K562 (cell line): ENCODE results near the gene RGS3. TPM values are rescaled to one million over a fixed set of nuclear protein-coding genes. Genes with fewer than 3 reads are reported as not detected.

Source experiments
- ATAC-seq: fragments of 200-7000 bp; cut with Tn5 transposase; 3 replicates; pipeline ENCODE4 v1.9.1; 2020; ENCODE audit warnings: moderate library complexity
- BruUV-seq: library from RNA; stranded (reverse); fragments of 400-500 nt; replicated peaks from 2 replicates; lab custom pipeline; 2021; lab: Mats Ljungman, UMichigan
- CTCF ChIA-PET: fragments of 300-600 bp; formaldehyde crosslinking; extraction: SDS; loops from one replicate; lab custom pipeline; 2021; ENCODE audit warnings: low intra/inter-chr PET ratio; lab: Yijun Ruan, JAX
- POLR2A ChIA-PET: fragments of 300-600, 350-650 bp; sonication (Branson Sonifier 250); formaldehyde crosslinking; extraction: SDS; loops from one replicate; lab custom pipeline; 2021; ENCODE audit warnings: antibody characterized with exemption, inconsistent platforms; lab: Yijun Ruan, JAX
- DNase-seq, 4 experiments: peaks; one replicate each; pipeline versions ENCODE4 v3.0.0 to v3.0.0-alpha.2; 2011 to 2018; ENCODE audit warnings: low spot score in 3 of 4, mixed read lengths in 3 of 4; ENCODE audit errors: extremely low read depth in 1 of 4
- FAIRE-seq: peaks from 2 replicates; lab custom pipeline; 2011; peaks lifted over from hg19 to GRCh38; lab: Jason Lieb, UNC
- H2AFZ ChIP-seq: 2 replicates; pipeline ENCODE4 v1.6.0; 2011; ENCODE audit warnings: low read depth, low read length, control low read depth, inconsistent platforms
- H3K27ac ChIP-seq: fragments of 200-600 bp; 3 replicates; pipeline ENCODE4 v1.8.0; 2011; ENCODE audit warnings: low read depth, mild to moderate bottlenecking, control low read depth, inconsistent platforms, low read length, moderate library complexity, mixed read lengths; ENCODE audit errors: extremely low read depth
- H3K27me3 ChIP-seq, 2 experiments: fragments of 300-600 bp in 1 of 2; 2 replicates in 1 of 2; 3 replicates in 1 of 2; pipeline versions ENCODE4 v1.6.0 to v1.8.0; 2011; ENCODE audit warnings: inconsistent platforms in 2 of 2, low read length in 2 of 2, mild to moderate bottlenecking in 1 of 2, mixed read lengths in 1 of 2, moderate library complexity in 1 of 2; ENCODE audit not compliant: control insufficient read depth in 2 of 2, insufficient read depth in 2 of 2
- H3K36me3 ChIP-seq: fragments of 300-600 bp; 3 replicates; pipeline ENCODE4 v1.8.0; 2011; ENCODE audit warnings: mild to moderate bottlenecking, low read length, inconsistent platforms; ENCODE audit not compliant: control insufficient read depth, insufficient read depth
- H3K4me1 ChIP-seq, 2 experiments: fragments of 200-600 bp in 1 of 2; replicated peaks in 1 of 2; 2 replicates in 1 of 2; 3 replicates in 1 of 2; pipeline versions ENCODE4 v1.5.1 to v1.8.0; 2011; ENCODE audit warnings: inconsistent platforms in 2 of 2, low read length in 2 of 2, mild to moderate bottlenecking in 1 of 2, mixed read lengths in 1 of 2, moderate library complexity in 1 of 2; ENCODE audit not compliant: control insufficient read depth in 2 of 2, insufficient read depth in 2 of 2
- H3K4me2 ChIP-seq: 2 replicates; pipeline ENCODE4 v1.6.1; 2011; ENCODE audit warnings: low read length, control low read depth, inconsistent platforms, mixed read lengths; ENCODE audit not compliant: insufficient read depth
- H3K4me3 ChIP-seq: fragments of 200-600 bp; sonication (generic), shearing (Covaris generic); 2 replicates; pipeline ENCODE4 v1.5.1; 2016; ENCODE audit warnings: control low read depth, inconsistent platforms
- H3K79me2 ChIP-seq: fragments of 200-600 bp; 3 replicates; pipeline ENCODE4 v1.8.0; 2011; ENCODE audit warnings: low read length, inconsistent platforms; ENCODE audit not compliant: control insufficient read depth, insufficient read depth
- H3K9ac ChIP-seq, 2 experiments: 2 replicates each; pipeline versions ENCODE4 v1.6.0 to v1.6.1; 2011; ENCODE audit warnings: low read depth in 2 of 2, low read length in 2 of 2, control low read depth in 1 of 2, inconsistent platforms in 1 of 2, mild to moderate bottlenecking in 1 of 2, mixed read lengths in 1 of 2; ENCODE audit not compliant: insufficient read depth in 1 of 2
- H3K9me1 ChIP-seq: one replicate; pipeline ENCODE4 v1.6.0; 2011; ENCODE audit warnings: inconsistent platforms, mild to moderate bottlenecking, low read length, moderate library complexity; ENCODE audit not compliant: control insufficient read depth, insufficient read depth
- H3K9me3 ChIP-seq: replicated peaks from 2 replicates; pipeline ENCODE4 v1.5.1; 2011; ENCODE audit warnings: low read depth, low read length, inconsistent platforms; ENCODE audit not compliant: control insufficient read depth, insufficient read depth
- H4K20me1 ChIP-seq: replicated peaks from 2 replicates; pipeline ENCODE4 v1.6.1; 2011; ENCODE audit warnings: low read length, inconsistent platforms, mixed read lengths; ENCODE audit not compliant: control insufficient read depth, insufficient read depth
- ARNT ChIP-seq, 2 experiments: fragments of 450-650 bp; IDR thresholded peaks; 2 replicates each; pipeline ENCODE4 v1.6.1; 2016; ENCODE audit warnings: mild to moderate bottlenecking in 1 of 2
- BCOR ChIP-seq: fragments of 450-650 bp; IDR thresholded peaks from 2 replicates; pipeline ENCODE4 v1.6.1; 2016
- FOSL1 ChIP-seq: fragments of 200-800 bp; sonication (Bioruptor generic); conservative IDR thresholded peaks from 2 replicates; pipeline ENCODE4 v1.6.1; 2016; ENCODE audit warnings: missing genetic modification characterization, missing compliant biosample characterization
- FOXK1 ChIP-seq: sonication (generic); formaldehyde crosslinking; IDR thresholded peaks from 2 replicates; pipeline ENCODE4 v1.8.0; 2022; ENCODE audit warnings: missing genetic modification reagents, mild to moderate bottlenecking, borderline replicate concordance
- GABPA ChIP-seq: fragments of 200-800 bp; sonication (Bioruptor generic); conservative IDR thresholded peaks from 2 replicates; pipeline ENCODE4 v1.6.1; 2016; ENCODE audit warnings: low read depth, missing genetic modification characterization, missing compliant biosample characterization
- JUNB ChIP-seq: fragments of 450-650 bp; formaldehyde crosslinking; conservative IDR thresholded peaks from 2 replicates; pipeline ENCODE4 v1.4.0; 2020; ENCODE audit warnings: mild to moderate bottlenecking
- PML ChIP-seq: IDR thresholded peaks from 2 replicates; pipeline ENCODE4 v1.6.1; 2012; ENCODE audit warnings: low read length, inconsistent platforms
- SP2 ChIP-seq: IDR thresholded peaks from 2 replicates; pipeline ENCODE4 v1.6.1; 2011; ENCODE audit warnings: mild to moderate bottlenecking, low read depth, low read length, moderate library complexity; ENCODE audit not compliant: poor library complexity, severe bottlenecking; ENCODE audit errors: extremely low read depth
- ZNF253 ChIP-seq: fragments of 250-450 bp; sonication (Bioruptor Pico); conservative IDR thresholded peaks from 2 replicates; pipeline ENCODE4 v1.6.1; 2021; ENCODE audit warnings: mild to moderate bottlenecking
- WGBS: fragments of 100-300 bp; shearing (Covaris generic); methylation state at CpG from one replicate; pipeline ENCODE4 v1.1.6; 2016; ENCODE audit warnings: low coverage, mixed read lengths; ENCODE audit not compliant: insufficient coverage; ENCODE audit errors: missing lambda C conversion rate; 5-methylcytosine and 5-hydroxymethylcytosine counted together
- in situ Hi-C: fragments of 300-500 bp; cut with MboI; formaldehyde crosslinking; loops from 4 replicates; pipeline ENCODE4 v1.15.0; 2018; ENCODE audit warnings: inconsistent platforms, mixed read lengths
- intact Hi-C: fragments of 100-400 bp; cut with micrococcal nuclease; formaldehyde crosslinking; loops from 2 replicates; pipeline ENCODE4 v1.14.2; 2022
- polyA plus RNA-seq, 8 experiments: library from polyadenylated mRNA; depleted of rRNA in 4 of 8; stranded (reverse) in 5 of 8; unstranded in 3 of 8; fragments of >200 nt; fragmentation: Nextera tagmentation in 2 of 8; fragmentation: Illumina TruSeq in 1 of 8; extraction: Ambion mirVana in 2 of 8; extraction: Trizol in 1 of 8; gene quantifications; 2 replicates each; pipeline versions ENCODE4 v1.2.1 to v1.2.3, GENCODE V29; 2011 to 2014; ENCODE audit warnings: inconsistent platforms in 1 of 8, missing spikeins in 1 of 8
- total RNA-seq, 7 experiments: library from RNA; depleted of rRNA in 6 of 7; stranded (reverse); fragments of >200 nt in 6 of 7; fragmentation: Illumina TruSeq in 2 of 7; extraction: Trizol in 2 of 7; gene quantifications; 2 replicates each; pipeline versions ENCODE4 v1.2.1 to v1.2.3, GENCODE V29; 2011 to 2021; ENCODE audit warnings: low replicate concordance in 1 of 7
- TF ChIP-seq, protein P1 (sequence below): fragments of 250-450 bp; sonication (Bioruptor Pico); IDR thresholded peaks from 2 replicates; pipeline ENCODE4 v1.4.0; 2020; ENCODE audit warnings: mild to moderate bottlenecking, moderate library complexity, borderline replicate concordance
- TF ChIP-seq, protein P2 (sequence below): IDR thresholded peaks from 3 replicates; pipeline ENCODE4 v1.6.1; 2011; ENCODE audit warnings: borderline replicate concordance, mild to moderate bottlenecking, moderate library complexity; ENCODE audit not compliant: insufficient read length; ENCODE audit errors: extremely low read depth
- TF ChIP-seq, protein P3 (sequence below): sonication (generic); formaldehyde crosslinking; IDR thresholded peaks from 2 replicates; pipeline ENCODE4 v1.4.0; 2020; ENCODE audit warnings: mild to moderate bottlenecking, missing genetic modification reagents

RGS3 gene
- total and polyA plus RNA-seq, 9 of the 15 experiments (the other 6 are each of a cell fraction or from before 2014, with no cell fraction given) = 0.08 to 2.9 (median 0.95) TPM

DNA sequence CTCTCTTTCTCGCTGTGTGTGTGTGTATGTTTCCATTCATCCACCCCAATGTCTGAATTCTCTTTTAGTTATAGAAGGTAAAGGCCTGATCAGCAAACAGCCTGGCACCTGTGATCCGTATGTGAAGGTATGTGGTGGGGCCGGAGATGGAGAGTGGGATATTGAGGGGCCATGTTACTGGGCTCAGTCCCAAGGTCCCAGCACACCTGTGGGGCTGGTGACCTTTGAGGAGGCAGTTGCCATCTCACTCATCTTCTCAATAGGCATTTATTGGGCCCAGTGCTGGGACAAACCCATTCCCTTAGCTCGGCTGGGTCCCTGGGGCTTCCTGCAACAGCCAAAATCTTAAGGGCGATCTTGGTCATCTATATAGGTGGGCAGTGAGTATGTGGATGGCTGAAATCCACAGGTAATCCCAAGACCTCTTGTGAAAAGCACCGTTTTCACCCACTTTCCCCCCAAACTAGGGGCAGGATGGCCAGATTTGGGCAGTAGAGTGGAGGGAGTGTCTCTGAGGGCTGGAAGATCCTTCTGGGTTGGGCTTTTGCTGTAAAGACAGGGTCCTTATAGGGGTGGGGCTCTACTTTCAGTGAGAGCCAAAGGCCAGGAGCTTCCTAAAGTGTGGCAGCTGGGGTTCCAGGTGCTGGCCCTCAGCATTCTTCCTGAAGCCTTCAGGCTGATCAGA is 19.6 kb downstream of the RGS3 start:
- intact Hi-C loops = no loop called here
- Histone ChIP-seq H3K4me2 (no peak overlapping the region), H3K4me3 (no peak overlapping the region), H3K4me1 (no peaks in the 10 kb centered on the region), H3K36me3 (no peaks in the 10 kb centered on the region), H3K27ac (no peak overlapping the region), H3K9ac (no peak overlapping the region), H3K9me3 (no peaks in the 10 kb centered on the region), H3K9me1 (no peaks in the 10 kb centered on the region), H3K27me3 (peaks cover 27 to 59% of the 10 kb centered on the region in 2 experiments), H2AFZ (no peak overlapping the region), H3K79me2 (no peaks in the 10 kb centered on the region), H4K20me1 (no peaks in the 10 kb centered on the region; the same call in 1 of the 2 replicates)
- ChIA-PET POLR2A (interaction anchor here (0.6 to 1.2 kb wide), 2 partner anchors 51 to 136 kb away, joined by 3 to 4 read pairs; no protein-coding TSS in a partner anchor), CTCF (no interaction called here)
- BruUV-seq = no TSS peak
- in situ Hi-C loops = no loop called here
- no peak for TF ChIP-seq JUNB
- TF ChIP-seq, protein P1, sequence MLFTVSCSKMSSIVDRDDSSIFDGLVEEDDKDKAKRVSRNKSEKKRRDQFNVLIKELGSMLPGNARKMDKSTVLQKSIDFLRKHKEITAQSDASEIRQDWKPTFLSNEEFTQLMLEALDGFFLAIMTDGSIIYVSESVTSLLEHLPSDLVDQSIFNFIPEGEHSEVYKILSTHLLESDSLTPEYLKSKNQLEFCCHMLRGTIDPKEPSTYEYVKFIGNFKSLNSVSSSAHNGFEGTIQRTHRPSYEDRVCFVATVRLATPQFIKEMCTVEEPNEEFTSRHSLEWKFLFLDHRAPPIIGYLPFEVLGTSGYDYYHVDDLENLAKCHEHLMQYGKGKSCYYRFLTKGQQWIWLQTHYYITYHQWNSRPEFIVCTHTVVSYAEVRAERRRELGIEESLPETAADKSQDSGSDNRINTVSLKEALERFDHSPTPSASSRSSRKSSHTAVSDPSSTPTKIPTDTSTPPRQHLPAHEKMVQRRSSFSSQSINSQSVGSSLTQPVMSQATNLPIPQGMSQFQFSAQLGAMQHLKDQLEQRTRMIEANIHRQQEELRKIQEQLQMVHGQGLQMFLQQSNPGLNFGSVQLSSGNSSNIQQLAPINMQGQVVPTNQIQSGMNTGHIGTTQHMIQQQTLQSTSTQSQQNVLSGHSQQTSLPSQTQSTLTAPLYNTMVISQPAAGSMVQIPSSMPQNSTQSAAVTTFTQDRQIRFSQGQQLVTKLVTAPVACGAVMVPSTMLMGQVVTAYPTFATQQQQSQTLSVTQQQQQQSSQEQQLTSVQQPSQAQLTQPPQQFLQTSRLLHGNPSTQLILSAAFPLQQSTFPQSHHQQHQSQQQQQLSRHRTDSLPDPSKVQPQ (CRISPR knock-in tag) = no peak
- no peak for TF ChIP-seq PML
- no peak for TF ChIP-seq ZNF253
- no peak for TF ChIP-seq ARNT (IDR thresholded peaks at IDR 0.05)
- no peak for TF ChIP-seq FOSL1 (tag)
- TF ChIP-seq, protein P2, sequence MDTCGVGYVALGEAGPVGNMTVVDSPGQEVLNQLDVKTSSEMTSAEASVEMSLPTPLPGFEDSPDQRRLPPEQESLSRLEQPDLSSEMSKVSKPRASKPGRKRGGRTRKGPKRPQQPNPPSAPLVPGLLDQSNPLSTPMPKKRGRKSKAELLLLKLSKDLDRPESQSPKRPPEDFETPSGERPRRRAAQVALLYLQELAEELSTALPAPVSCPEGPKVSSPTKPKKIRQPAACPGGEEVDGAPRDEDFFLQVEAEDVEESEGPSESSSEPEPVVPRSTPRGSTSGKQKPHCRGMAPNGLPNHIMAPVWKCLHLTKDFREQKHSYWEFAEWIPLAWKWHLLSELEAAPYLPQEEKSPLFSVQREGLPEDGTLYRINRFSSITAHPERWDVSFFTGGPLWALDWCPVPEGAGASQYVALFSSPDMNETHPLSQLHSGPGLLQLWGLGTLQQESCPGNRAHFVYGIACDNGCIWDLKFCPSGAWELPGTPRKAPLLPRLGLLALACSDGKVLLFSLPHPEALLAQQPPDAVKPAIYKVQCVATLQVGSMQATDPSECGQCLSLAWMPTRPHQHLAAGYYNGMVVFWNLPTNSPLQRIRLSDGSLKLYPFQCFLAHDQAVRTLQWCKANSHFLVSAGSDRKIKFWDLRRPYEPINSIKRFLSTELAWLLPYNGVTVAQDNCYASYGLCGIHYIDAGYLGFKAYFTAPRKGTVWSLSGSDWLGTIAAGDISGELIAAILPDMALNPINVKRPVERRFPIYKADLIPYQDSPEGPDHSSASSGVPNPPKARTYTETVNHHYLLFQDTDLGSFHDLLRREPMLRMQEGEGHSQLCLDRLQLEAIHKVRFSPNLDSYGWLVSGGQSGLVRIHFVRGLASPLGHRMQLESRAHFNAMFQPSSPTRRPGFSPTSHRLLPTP = no peak
- TF ChIP-seq FOXK1 = no peak
- no peak for TF ChIP-seq BCOR
- no peak for TF ChIP-seq SP2
- TF ChIP-seq, protein P3, sequence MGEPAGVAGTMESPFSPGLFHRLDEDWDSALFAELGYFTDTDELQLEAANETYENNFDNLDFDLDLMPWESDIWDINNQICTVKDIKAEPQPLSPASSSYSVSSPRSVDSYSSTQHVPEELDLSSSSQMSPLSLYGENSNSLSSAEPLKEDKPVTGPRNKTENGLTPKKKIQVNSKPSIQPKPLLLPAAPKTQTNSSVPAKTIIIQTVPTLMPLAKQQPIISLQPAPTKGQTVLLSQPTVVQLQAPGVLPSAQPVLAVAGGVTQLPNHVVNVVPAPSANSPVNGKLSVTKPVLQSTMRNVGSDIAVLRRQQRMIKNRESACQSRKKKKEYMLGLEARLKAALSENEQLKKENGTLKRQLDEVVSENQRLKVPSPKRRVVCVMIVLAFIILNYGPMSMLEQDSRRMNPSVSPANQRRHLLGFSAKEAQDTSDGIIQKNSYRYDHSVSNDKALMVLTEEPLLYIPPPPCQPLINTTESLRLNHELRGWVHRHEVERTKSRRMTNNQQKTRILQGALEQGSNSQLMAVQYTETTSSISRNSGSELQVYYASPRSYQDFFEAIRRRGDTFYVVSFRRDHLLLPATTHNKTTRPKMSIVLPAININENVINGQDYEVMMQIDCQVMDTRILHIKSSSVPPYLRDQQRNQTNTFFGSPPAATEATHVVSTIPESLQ (CRISPR knock-in tag) = no peak
- TF ChIP-seq GABPA (tag) = no peak
- DNase-seq (no peak), FAIRE-seq (no peak), ATAC-seq (no peak)
- WGBS = 5% methylated on average over 6 of the region's 6 CpGs
